ENCODE results near the gene PTPN3. TPM values are rescaled to one million over a fixed set of nuclear protein-coding genes. Genes with fewer than 3 reads are reported as not detected.

The PTPN3 gene
- total RNA-seq, 1 donor from 2014 or later: 3.7 TPM

- Mint-ChIP-seq H3K4me1 (ENCODE audit: low read depth) (peaks cover 2% of the 10 kb centered on the region), H3K9me3 (ENCODE audit: low read depth) (no peaks in the 10 kb centered on the region), H3K4me3 (ENCODE audit: low read depth) (no peak overlapping the region), H3K27ac (no peak overlapping the region), H3K36me3 (ENCODE audit: insufficient read depth) (no peaks in the 10 kb centered on the region), H3K27me3 (peaks cover 6% of the 10 kb centered on the region)
- no peak for TF ChIP-seq CTCF (IDR thresholded peaks at IDR 0.05; ENCODE audit: unreplicated experiment)
- no peak for DNase-seq (ENCODE audit: low spot score, unreplicated experiment)
These were observed 168.4 kb downstream of the PTPN3 start for GRCh38 chr9:109329638-109330258.

- Mint-ChIP-seq H3K9me3 (ENCODE audit: low read depth) (no peaks in the 10 kb centered on the region), H3K27me3 (peaks cover 6% of the 10 kb centered on the region), H3K27ac (no peak overlapping the region), H3K4me1 (ENCODE audit: low read depth) (peaks cover 2% of the 10 kb centered on the region), H3K36me3 (ENCODE audit: insufficient read depth) (no peaks in the 10 kb centered on the region), H3K4me3 (ENCODE audit: low read depth) (no peak overlapping the region)
- TF ChIP-seq CTCF (IDR thresholded peaks at IDR 0.05; ENCODE audit: unreplicated experiment): no peak
- DNase-seq (ENCODE audit: low spot score, unreplicated experiment): no peak
These were observed 169.0 kb downstream of the PTPN3 start for GRCh38 chr9:109328978-109329637.

Small RNA genes within 50 kb of the gene (microRNA-seq; reads per million reads assigned to microRNA genes)
- not detected for gene MIR3927 (ENCODE audit: borderline number of aligned reads, unreplicated experiment)

Other genes with a start within 250 kb of the PTPN3 start
- gene EPB41L4B, start 177.2 kb downstream of the PTPN3 start, total RNA-seq: 7.7 and 7.8 TPM in 2 replicates

Data from progenitor cell of endocrine pancreas (in vitro differentiated cells).